ENCODE measurements around the gene TDRD9.

TDRD9 gene

DNA sequence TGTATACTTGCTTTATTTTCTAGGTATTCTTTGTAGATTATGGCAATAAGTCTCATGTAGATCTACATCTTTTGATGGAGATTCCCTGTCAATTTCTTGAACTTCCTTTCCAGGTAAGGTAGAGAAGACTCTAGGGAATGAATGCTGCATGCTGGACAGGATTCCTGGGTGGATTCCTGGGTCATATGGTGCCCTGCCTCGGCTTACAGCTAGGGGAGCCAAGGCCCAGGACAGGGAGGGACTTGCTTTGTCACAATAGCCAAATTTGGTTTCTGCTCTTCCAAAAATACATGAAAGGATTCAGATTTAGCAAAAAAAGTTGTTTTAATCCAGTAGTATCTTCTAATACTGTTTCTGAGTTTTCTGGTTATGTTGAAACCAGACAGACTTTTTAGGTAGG, 97.8 kb downstream of the TDRD9 start:
- no peaks in the 10 kb centered on the region for H3K36me3 ChIP-seq
- H3K4me3 ChIP-seq (ENCODE audit: low read depth in 1 of 2, low read length in 1 of 2), result no peak overlapping the region
- TF ChIP-seq, protein P1, sequence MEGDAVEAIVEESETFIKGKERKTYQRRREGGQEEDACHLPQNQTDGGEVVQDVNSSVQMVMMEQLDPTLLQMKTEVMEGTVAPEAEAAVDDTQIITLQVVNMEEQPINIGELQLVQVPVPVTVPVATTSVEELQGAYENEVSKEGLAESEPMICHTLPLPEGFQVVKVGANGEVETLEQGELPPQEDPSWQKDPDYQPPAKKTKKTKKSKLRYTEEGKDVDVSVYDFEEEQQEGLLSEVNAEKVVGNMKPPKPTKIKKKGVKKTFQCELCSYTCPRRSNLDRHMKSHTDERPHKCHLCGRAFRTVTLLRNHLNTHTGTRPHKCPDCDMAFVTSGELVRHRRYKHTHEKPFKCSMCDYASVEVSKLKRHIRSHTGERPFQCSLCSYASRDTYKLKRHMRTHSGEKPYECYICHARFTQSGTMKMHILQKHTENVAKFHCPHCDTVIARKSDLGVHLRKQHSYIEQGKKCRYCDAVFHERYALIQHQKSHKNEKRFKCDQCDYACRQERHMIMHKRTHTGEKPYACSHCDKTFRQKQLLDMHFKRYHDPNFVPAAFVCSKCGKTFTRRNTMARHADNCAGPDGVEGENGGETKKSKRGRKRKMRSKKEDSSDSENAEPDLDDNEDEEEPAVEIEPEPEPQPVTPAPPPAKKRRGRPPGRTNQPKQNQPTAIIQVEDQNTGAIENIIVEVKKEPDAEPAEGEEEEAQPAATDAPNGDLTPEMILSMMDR (IDR thresholded peaks at IDR 0.05), result no peak
- H3K9me3 ChIP-seq, result no peaks in the 10 kb centered on the region
- no peaks in the 10 kb centered on the region for H3K4me1 ChIP-seq (ENCODE audit: control insufficient read depth in 1 of 2, insufficient read depth in 1 of 2, low read depth in 1 of 2, low read length in 1 of 2)
- H3K27ac ChIP-seq, result no peak overlapping the region
- H3K27me3 ChIP-seq, result peaks cover 21% of the 10 kb centered on the region

DNA sequence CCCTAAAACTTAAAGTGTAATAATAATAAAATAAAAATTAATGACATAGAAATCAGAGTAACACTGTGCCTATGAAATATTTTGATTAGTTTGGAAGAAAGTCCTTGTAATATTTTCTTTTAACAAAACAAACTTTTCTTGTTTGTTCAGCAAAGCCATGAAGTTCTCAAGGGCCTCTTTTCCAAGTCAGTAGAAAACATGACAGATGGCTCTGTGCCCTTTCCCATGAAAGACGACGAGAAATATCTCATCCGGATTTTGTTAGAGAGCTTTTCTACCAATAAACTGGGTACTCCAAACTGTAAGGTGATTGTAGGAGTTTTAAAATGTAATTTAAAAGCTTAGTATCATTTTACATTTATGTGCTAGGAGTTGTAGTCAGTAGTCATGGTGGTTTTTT, 102.7 kb downstream of the TDRD9 start:
- H3K9me3 ChIP-seq, result no peaks in the 10 kb centered on the region
- no peaks in the 10 kb centered on the region for H3K4me1 ChIP-seq (ENCODE audit: control insufficient read depth in 1 of 2, insufficient read depth in 1 of 2, low read depth in 1 of 2, low read length in 1 of 2)
- TF ChIP-seq, protein P1 (IDR thresholded peaks at IDR 0.05), result no peak
- H3K4me3 ChIP-seq (ENCODE audit: low read depth in 1 of 2, low read length in 1 of 2), result no peak overlapping the region
- peaks cover 21% of the 10 kb centered on the region for H3K27me3 ChIP-seq
- H3K27ac ChIP-seq, result no peak overlapping the region
- no peaks in the 10 kb centered on the region for H3K36me3 ChIP-seq

DNA sequence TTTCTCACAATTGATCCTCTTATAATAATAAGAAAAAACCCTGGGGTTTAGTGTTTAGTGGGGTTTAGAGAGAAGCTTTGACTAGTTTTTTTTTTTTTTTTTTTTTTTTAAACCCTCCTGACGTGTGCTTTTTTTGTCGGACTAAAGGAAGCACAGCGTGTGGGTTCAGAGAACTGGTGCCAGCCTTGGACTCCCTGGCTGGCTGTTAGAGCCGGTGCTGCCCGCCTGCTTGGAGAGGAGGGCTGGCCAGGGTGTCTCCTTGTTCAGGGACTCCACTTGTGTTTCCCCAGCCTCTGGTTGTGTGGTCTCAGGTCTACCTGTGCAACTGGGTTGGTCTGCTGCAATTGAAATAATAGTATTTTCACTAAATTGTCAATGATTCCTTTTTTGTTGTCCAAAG, 103.1 kb downstream of the TDRD9 start:
- no peaks in the 10 kb centered on the region for H3K36me3 ChIP-seq
- peaks cover 21% of the 10 kb centered on the region for H3K27me3 ChIP-seq
- TF ChIP-seq, protein P1 (IDR thresholded peaks at IDR 0.05), result no peak
- H3K4me1 ChIP-seq (ENCODE audit: control insufficient read depth in 1 of 2, insufficient read depth in 1 of 2, low read depth in 1 of 2, low read length in 1 of 2), result no peaks in the 10 kb centered on the region
- no peak overlapping the region for H3K27ac ChIP-seq
- no peak overlapping the region for H3K4me3 ChIP-seq (ENCODE audit: low read depth in 1 of 2, low read length in 1 of 2)
- no peaks in the 10 kb centered on the region for H3K9me3 ChIP-seq

DNA sequence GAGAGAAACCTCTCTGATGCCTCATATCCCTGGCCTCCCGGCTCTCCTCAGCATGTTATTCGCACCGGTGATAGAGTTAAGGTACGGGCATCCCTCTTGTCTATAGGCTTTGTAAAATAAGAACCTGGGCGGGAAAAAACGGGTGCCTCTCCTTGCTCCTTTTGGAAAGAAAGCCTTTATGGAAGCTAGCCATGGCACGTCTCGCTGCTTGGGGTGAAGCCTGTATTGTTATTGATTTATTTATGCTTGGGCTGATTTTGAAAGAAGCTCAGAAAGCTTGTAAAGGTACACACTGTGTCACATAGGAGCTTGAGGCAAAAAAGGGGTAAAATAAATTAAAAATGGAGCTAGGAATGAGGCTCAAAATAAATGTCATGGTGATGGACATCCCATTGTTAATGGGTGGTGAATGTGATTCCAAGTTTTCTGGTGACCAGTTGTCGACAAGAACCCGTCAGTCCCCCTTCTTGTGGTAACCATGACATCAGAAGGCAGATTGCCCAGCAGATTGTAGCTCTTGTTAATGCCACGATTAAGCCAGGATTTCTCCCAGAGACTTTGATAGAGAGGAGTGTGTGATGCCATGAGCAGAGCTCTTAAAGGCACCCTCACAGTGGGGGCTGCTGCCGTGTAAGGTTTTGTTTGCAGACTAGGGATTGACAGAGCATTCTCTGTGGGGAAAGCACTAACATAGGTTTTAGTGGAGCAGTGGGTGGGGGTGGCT, 106.9 kb downstream of the TDRD9 start:
- Histone ChIP-seq H3K27me3 (peaks cover 3% of the 10 kb centered on the region), H3K4me3 (ENCODE audit: low read depth in 1 of 2, low read length in 1 of 2) (no peak overlapping the region), H3K36me3 (no peaks in the 10 kb centered on the region), H3K27ac (no peak overlapping the region), H3K4me1 (ENCODE audit: control insufficient read depth in 1 of 2, insufficient read depth in 1 of 2, low read depth in 1 of 2, low read length in 1 of 2) (no peaks in the 10 kb centered on the region), H3K9me3 (no peaks in the 10 kb centered on the region)
- TF ChIP-seq, protein P1 (IDR thresholded peaks at IDR 0.05), result no peak

DNA sequence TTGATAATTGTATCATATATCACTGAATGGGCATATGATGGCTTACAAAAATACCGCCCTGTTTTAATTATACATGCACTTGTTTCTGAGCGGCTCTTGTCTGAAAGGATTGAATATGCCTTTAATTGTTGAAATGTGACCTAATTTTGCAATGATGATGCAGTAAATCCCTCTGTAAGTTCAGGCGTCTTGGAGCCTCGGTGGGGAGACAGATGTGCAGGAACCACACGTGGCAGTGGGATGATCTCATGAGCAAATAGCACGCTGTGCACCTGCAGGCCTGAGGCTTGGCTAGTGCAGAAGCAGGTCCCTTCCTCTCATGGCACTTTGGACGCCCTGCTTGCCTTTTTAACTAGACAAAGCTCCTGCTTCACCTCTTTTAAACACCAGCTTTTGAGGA, 108.0 kb downstream of the TDRD9 start:
- Histone ChIP-seq H3K9me3 (no peaks in the 10 kb centered on the region), H3K4me1 (ENCODE audit: control insufficient read depth in 1 of 2, insufficient read depth in 1 of 2, low read depth in 1 of 2, low read length in 1 of 2) (no peaks in the 10 kb centered on the region), H3K36me3 (no peaks in the 10 kb centered on the region), H3K4me3 (ENCODE audit: low read depth in 1 of 2, low read length in 1 of 2) (no peak overlapping the region), H3K27me3 (peaks cover 6% of the 10 kb centered on the region), H3K27ac (no peak overlapping the region)
- TF ChIP-seq, protein P1 (IDR thresholded peaks at IDR 0.05), result no peak

Measured in neutrophil (primary cell).